Liver (tissue), 3 donors: ENCODE results near the gene KRTAP5-4.

Experiments
- HNF4A ChIP-seq, 2 donors: conservative IDR thresholded peaks; 2 replicates each; pipeline ENCODE4 v1.6.1; 2016; ENCODE audit warnings: antibody characterized with exemption in 2 of 2, mild to moderate bottlenecking in 2 of 2
- JUND ChIP-seq, 2 donors: IDR thresholded peaks; 2 replicates each; pipeline ENCODE4 v1.6.1; 2016; ENCODE audit warnings: antibody characterized with exemption in 2 of 2
- SP1 ChIP-seq: IDR thresholded peaks from 2 replicates; pipeline ENCODE4 v1.6.1; 2018; ENCODE audit warnings: antibody characterized with exemption, mild to moderate bottlenecking
- TAF1 ChIP-seq: conservative IDR thresholded peaks from 2 replicates; pipeline ENCODE4 v1.6.1; 2016; ENCODE audit warnings: antibody characterized with exemption, mild to moderate bottlenecking
- YY1 ChIP-seq: IDR thresholded peaks from 2 replicates; pipeline ENCODE4 v1.6.1; 2016; ENCODE audit warnings: antibody characterized with exemption, mild to moderate bottlenecking
- TF ChIP-seq, protein P1 (sequence below): fragments of 150-350 bp; IDR thresholded peaks from 2 replicates; pipeline ENCODE4 v1.5.1; 2017; ENCODE audit warnings: improper control_type of control experiment, low read depth, low read length; ENCODE audit not compliant: missing input control
- TF ChIP-seq, protein P2 (sequence below): IDR thresholded peaks from 2 replicates; pipeline ENCODE4 v1.6.1; 2016; ENCODE audit warnings: antibody characterized with exemption
- donor health status: healthy.
- donor health status: healthy.

DNA sequence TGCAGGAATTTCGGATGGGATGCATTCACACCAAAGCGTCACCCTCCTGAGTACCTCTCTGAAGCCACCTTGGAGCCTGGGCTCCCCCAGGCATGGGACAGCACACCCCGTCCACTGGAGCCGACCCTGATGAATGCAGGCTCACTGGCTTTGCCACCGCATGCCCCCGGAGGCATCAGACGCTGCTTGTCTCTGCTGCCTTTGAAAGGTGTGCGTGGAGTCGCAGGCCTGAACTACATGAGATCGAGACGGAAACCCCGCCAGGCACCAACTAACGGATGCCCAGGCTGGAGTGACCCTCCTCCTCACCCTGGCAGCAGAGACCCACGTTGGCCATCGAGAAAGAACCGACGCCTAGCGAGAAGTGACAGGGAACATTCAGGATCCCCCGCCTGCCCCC, 30.1 kb upstream of the KRTAP5-4 start:
- TF ChIP-seq SP1 (no peak), YY1 (no peak), JUND (IDR thresholded peaks at IDR 0.05) (no peak), HNF4A (conservative IDR thresholded peaks at IDR 0.05) (no peak), TAF1 (no peak)
- TF ChIP-seq, protein P1, sequence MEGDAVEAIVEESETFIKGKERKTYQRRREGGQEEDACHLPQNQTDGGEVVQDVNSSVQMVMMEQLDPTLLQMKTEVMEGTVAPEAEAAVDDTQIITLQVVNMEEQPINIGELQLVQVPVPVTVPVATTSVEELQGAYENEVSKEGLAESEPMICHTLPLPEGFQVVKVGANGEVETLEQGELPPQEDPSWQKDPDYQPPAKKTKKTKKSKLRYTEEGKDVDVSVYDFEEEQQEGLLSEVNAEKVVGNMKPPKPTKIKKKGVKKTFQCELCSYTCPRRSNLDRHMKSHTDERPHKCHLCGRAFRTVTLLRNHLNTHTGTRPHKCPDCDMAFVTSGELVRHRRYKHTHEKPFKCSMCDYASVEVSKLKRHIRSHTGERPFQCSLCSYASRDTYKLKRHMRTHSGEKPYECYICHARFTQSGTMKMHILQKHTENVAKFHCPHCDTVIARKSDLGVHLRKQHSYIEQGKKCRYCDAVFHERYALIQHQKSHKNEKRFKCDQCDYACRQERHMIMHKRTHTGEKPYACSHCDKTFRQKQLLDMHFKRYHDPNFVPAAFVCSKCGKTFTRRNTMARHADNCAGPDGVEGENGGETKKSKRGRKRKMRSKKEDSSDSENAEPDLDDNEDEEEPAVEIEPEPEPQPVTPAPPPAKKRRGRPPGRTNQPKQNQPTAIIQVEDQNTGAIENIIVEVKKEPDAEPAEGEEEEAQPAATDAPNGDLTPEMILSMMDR, result no peak
- TF ChIP-seq, protein P2, sequence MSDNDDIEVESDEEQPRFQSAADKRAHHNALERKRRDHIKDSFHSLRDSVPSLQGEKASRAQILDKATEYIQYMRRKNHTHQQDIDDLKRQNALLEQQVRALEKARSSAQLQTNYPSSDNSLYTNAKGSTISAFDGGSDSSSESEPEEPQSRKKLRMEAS, result no peak
